Measurements from ENCODE around the gene ZNF8. TPM values are rescaled to one million over a fixed set of nuclear protein-coding genes. Genes with fewer than 3 reads are reported as not detected.
"Not testable (repeated sequence)": the region's sequence is repeated elsewhere in the genome, so short reads cannot be mapped to it uniquely, and the experiment has no call there.

ZNF8 gene
- total and polyA plus RNA-seq, 2 donors (not counting 1 experiment from before 2014, with no cell fraction given), result 3.4 to 8.0 TPM

DNA sequence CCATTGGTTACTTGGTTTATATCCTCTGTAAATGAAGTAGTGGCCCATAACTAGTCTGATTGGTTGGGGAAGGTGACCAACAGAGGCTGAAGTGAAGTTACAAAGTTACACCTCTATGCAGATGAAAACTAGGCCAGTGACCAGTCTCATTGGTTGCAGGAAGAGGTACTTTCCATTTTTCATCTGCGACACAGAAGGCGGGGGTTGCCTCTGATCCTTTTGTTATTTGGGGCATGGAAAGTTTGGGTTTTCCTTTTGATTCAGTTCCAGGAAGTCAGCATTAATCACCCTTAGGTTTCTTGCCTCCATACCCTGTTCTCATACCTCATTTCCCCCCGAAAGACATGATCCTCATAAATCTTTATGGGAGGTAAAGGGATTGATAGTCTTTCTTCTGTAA is 29.9 kb upstream of the ZNF8 start:
- Mint-ChIP-seq H3K4me3 (no peak overlapping the region), H3K4me1 (no peaks in the 10 kb centered on the region), H3K27me3 (no peaks in the 10 kb centered on the region), H3K27ac (no peak overlapping the region), H3K9me3 (ENCODE audit: insufficient read depth) (peaks cover 14% of the 10 kb centered on the region)
- DNase-seq (no peak), ATAC-seq (ENCODE audit: low read depth) (no peak)
- peaks cover 3% of the 10 kb centered on the region for H3K79me2 ChIP-seq (ENCODE audit: control insufficient read depth, insufficient read depth, low read length)
- ChIA-PET POLR2A (no interaction called here), CTCF (no interaction called here)
- H3K4me2 ChIP-seq (replicated peaks; ENCODE audit: low read depth, low read length, poor library complexity, severe bottlenecking), result no peak overlapping the region
- H3K9ac ChIP-seq (ENCODE audit: low read length), result no peak overlapping the region
- TF ChIP-seq, protein P1, sequence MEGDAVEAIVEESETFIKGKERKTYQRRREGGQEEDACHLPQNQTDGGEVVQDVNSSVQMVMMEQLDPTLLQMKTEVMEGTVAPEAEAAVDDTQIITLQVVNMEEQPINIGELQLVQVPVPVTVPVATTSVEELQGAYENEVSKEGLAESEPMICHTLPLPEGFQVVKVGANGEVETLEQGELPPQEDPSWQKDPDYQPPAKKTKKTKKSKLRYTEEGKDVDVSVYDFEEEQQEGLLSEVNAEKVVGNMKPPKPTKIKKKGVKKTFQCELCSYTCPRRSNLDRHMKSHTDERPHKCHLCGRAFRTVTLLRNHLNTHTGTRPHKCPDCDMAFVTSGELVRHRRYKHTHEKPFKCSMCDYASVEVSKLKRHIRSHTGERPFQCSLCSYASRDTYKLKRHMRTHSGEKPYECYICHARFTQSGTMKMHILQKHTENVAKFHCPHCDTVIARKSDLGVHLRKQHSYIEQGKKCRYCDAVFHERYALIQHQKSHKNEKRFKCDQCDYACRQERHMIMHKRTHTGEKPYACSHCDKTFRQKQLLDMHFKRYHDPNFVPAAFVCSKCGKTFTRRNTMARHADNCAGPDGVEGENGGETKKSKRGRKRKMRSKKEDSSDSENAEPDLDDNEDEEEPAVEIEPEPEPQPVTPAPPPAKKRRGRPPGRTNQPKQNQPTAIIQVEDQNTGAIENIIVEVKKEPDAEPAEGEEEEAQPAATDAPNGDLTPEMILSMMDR (IDR thresholded peaks at IDR 0.05), result no peak
- no peak for TF ChIP-seq EZH2 (IDR thresholded peaks at IDR 0.05; ENCODE audit: borderline replicate concordance, insufficient read depth, low read depth, low read length, poor library complexity, severe bottlenecking)
- no peak overlapping the region for H3K4me3 ChIP-seq (ENCODE audit: control extremely low read depth in 1 of 5, extremely low read depth in 1 of 5, insufficient read depth in 1 of 5, low read depth in 2 of 5, low read length in 4 of 5)
- intact Hi-C loops (cut with micrococcal nuclease), result no loop called here
- peaks cover 18 to 75% (median 67%) of the 10 kb centered on the region in 3 donors for H3K9me3 ChIP-seq (ENCODE audit: control extremely low read depth in 1 of 3, control insufficient read depth in 2 of 3, insufficient read depth in 1 of 3, low read length in 2 of 3)
- H2AFZ ChIP-seq (ENCODE audit: insufficient read depth, low read depth, low read length, poor library complexity, severe bottlenecking), result no peak overlapping the region
- H4K20me1 ChIP-seq (ENCODE audit: control insufficient read depth, insufficient read depth, low read length, poor library complexity, severe bottlenecking), result no peaks in the 10 kb centered on the region
- H3K27me3 ChIP-seq (replicated peaks in 1 of 4; ENCODE audit: control extremely low read depth in 1 of 4, control insufficient read depth in 3 of 4, insufficient read depth in 4 of 4, low read length in 3 of 4), result no peaks in the 10 kb centered on the region
- H3K4me1 ChIP-seq (ENCODE audit: control insufficient read depth in 2 of 2, insufficient read depth in 2 of 2, low read length in 2 of 2), result no peaks in the 10 kb centered on the region
- H3K27ac ChIP-seq (ENCODE audit: low read length in 2 of 2), result no peak overlapping the region
- H3K36me3 ChIP-seq (replicated peaks in 1 of 2; ENCODE audit: control extremely low read depth in 1 of 2, control insufficient read depth in 1 of 2, extremely low read depth in 1 of 2, insufficient read depth in 2 of 2, low read length in 1 of 2), result peaks cover 30 to 74% of the 10 kb centered on the region in 2 experiments
- WGBS (ENCODE audit: insufficient coverage), result no CpG with 5 or more reads among the region's 3 CpGs

DNA sequence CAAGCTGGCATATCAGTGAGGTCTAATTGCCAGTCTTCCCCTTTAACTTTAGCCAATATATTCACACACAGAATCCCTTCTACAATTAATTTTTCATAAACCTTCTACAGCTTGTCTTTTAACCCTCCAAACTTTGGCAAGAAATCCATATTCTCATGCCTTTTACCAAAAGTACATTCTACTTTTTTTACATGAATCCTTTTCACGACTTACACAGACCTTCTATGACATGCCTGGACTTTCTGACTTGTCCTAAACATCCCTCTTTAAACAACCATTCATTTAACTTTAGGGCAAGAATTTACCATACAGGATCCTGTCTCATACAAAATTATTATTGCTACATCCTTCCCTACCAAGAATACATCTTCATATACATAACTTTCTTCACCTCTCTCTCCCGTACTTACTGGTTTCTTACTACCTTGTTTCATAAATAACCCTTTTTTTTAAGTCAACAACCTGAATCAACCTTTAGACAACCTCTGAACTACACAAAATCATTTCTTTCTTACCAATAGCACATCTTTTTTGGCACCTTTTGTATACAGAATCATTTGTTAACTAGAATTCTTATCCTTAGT is 26.6 kb upstream of the ZNF8 start:
- no peak for DNase-seq
- Histone ChIP-seq H3K79me2 (ENCODE audit: control insufficient read depth, insufficient read depth, low read length) (no peaks in the 10 kb centered on the region), H4K20me1 (ENCODE audit: control insufficient read depth, insufficient read depth, low read length, poor library complexity, severe bottlenecking) (no peaks in the 10 kb centered on the region), H3K9ac (ENCODE audit: low read length) (no peak overlapping the region), H3K4me1 (ENCODE audit: control insufficient read depth in 2 of 2, insufficient read depth in 2 of 2, low read length in 2 of 2) (no peaks in the 10 kb centered on the region), H2AFZ (ENCODE audit: insufficient read depth, low read depth, low read length, poor library complexity, severe bottlenecking) (no peak overlapping the region), H3K4me2 (replicated peaks; ENCODE audit: low read depth, low read length, poor library complexity, severe bottlenecking) (no peak overlapping the region), H3K9me3 (ENCODE audit: control extremely low read depth in 1 of 3, control insufficient read depth in 2 of 3, insufficient read depth in 1 of 3, low read length in 2 of 3) (peaks cover 28 to 76% (median 65%) of the 10 kb centered on the region in 3 donors), H3K27ac (ENCODE audit: low read length in 2 of 2) (no peak overlapping the region), H3K27me3 (replicated peaks in 1 of 4; ENCODE audit: control extremely low read depth in 1 of 4, control insufficient read depth in 3 of 4, insufficient read depth in 4 of 4, low read length in 3 of 4) (no peaks in the 10 kb centered on the region), H3K4me3 (ENCODE audit: control extremely low read depth in 1 of 5, extremely low read depth in 1 of 5, insufficient read depth in 1 of 5, low read depth in 2 of 5, low read length in 4 of 5) (no peak overlapping the region), H3K36me3 (replicated peaks in 1 of 2; ENCODE audit: control extremely low read depth in 1 of 2, control insufficient read depth in 1 of 2, extremely low read depth in 1 of 2, insufficient read depth in 2 of 2, low read length in 1 of 2) (peaks cover 36 to 68% of the 10 kb centered on the region in 2 experiments)
- intact Hi-C loops (cut with micrococcal nuclease), result no loop called here
- WGBS (ENCODE audit: insufficient coverage), result 100% methylated on average over 2 of the region's 2 CpGs
- Mint-ChIP-seq H3K4me1 (no peaks in the 10 kb centered on the region), H3K27me3 (no peaks in the 10 kb centered on the region), H3K27ac (no peak overlapping the region), H3K9me3 (ENCODE audit: insufficient read depth) (peaks cover 17% of the 10 kb centered on the region), H3K4me3 (no peak overlapping the region)
- ChIA-PET POLR2A (no interaction called here), CTCF (no interaction called here)
- TF ChIP-seq EZH2 (IDR thresholded peaks at IDR 0.05; ENCODE audit: borderline replicate concordance, insufficient read depth, low read depth, low read length, poor library complexity, severe bottlenecking), result no peak
- TF ChIP-seq, protein P1 (IDR thresholded peaks at IDR 0.05), result no peak
- ATAC-seq (ENCODE audit: low read depth), result no peak

DNA sequence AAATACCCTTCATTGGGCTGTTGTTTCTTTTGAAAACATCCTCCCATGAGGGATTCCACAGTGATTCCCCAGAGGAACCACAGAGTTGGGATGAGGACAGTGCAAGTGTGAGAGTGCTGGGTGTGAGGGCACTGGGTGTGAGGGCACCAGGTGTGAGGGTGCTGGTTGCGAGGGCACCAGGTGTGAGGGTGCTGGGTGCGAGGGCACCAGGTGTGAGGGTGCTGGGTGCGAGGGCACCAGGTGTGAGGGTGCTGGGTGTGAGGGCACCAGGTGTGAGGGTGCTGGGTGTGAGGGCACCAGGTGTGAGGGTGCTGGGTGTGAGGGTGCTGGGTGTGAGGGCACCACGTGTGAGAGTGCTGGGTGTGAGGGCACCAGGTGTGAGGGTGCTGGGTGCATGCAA is 20.5 kb upstream of the ZNF8 start:
- H3K27ac ChIP-seq (ENCODE audit: low read length in 2 of 2); H3K27me3 ChIP-seq (replicated peaks in 1 of 4; ENCODE audit: control extremely low read depth in 1 of 4, control insufficient read depth in 3 of 4, insufficient read depth in 4 of 4, low read length in 3 of 4); H3K4me3 Mint-ChIP-seq; H3K9ac ChIP-seq (ENCODE audit: low read length); H3K4me2 ChIP-seq (replicated peaks; ENCODE audit: low read depth, low read length, poor library complexity, severe bottlenecking); H3K79me2 ChIP-seq (ENCODE audit: control insufficient read depth, insufficient read depth, low read length); CTCF ChIA-PET; H3K4me1 Mint-ChIP-seq; ATAC-seq (ENCODE audit: low read depth); H3K4me1 ChIP-seq (ENCODE audit: control insufficient read depth in 2 of 2, insufficient read depth in 2 of 2, low read length in 2 of 2); intact Hi-C loops (cut with micrococcal nuclease); H2AFZ ChIP-seq (ENCODE audit: insufficient read depth, low read depth, low read length, poor library complexity, severe bottlenecking); H4K20me1 ChIP-seq (ENCODE audit: control insufficient read depth, insufficient read depth, low read length, poor library complexity, severe bottlenecking); H3K27ac Mint-ChIP-seq; H3K27me3 Mint-ChIP-seq; DNase-seq; POLR2A ChIA-PET: not testable (repeated sequence)
- H3K9me3 Mint-ChIP-seq (ENCODE audit: insufficient read depth), result peaks cover 15% of the 10 kb centered on the region
- Histone ChIP-seq H3K4me3 (ENCODE audit: control extremely low read depth in 1 of 5, extremely low read depth in 1 of 5, insufficient read depth in 1 of 5, low read depth in 2 of 5, low read length in 4 of 5) (peak overlapping the region in 1 of 5 experiments; percentile 15), H3K36me3 (replicated peaks in 1 of 2; ENCODE audit: control extremely low read depth in 1 of 2, control insufficient read depth in 1 of 2, extremely low read depth in 1 of 2, insufficient read depth in 2 of 2, low read length in 1 of 2) (peaks cover 13 to 67% of the 10 kb centered on the region in 2 experiments), H3K9me3 (ENCODE audit: control extremely low read depth in 1 of 3, control insufficient read depth in 2 of 3, insufficient read depth in 1 of 3, low read length in 2 of 3) (peaks cover 23 to 95% (median 88%) of the 10 kb centered on the region in 3 donors)
- 97% methylated on average over 4 of the region's 4 CpGs for WGBS (ENCODE audit: insufficient coverage)
